ENCODE measurements around the gene PTPRM.

PTPRM gene

DNA sequence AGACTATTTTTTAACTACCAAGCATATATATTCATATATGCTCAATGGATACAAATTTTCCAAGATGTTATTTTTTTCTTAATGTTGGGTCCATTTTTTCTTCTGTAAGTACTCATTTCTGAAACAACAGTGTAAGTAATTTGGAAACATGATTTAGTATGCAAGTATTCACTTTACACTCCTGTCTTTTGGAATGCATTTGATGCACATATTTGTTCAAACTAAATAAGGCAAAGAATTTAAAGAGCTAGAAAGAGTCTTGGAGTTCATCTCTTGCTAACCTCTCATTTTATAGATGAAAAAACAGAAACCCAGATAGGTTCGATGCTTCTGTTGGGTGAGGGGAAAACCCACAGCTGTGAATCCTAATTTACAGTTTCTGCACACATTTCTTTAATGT, 602.6 kb downstream of the PTPRM start:
- no peak for DNase-seq (ENCODE audit: low spot score)

DNA sequence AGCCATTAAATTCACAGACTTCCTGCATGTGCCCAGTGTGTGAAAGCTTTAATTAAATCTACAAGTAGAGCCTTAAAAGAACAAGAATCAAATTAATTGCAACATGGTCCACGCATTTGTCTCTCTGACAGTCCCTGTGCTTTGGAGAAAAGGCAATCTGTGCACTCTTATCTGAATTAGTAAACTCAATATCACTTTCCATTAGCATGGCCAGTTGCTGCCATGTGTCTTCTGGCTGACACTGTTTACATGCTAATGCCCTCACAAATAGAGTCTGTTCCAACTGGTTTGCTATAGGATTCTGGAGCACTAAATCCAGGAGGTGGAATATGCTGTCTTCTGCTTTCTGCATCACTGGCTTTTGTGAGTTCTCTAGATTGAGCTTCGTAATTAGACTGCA, 607.7 kb downstream of the PTPRM start:
- DNase-seq (ENCODE audit: low spot score), result no peak

DNA sequence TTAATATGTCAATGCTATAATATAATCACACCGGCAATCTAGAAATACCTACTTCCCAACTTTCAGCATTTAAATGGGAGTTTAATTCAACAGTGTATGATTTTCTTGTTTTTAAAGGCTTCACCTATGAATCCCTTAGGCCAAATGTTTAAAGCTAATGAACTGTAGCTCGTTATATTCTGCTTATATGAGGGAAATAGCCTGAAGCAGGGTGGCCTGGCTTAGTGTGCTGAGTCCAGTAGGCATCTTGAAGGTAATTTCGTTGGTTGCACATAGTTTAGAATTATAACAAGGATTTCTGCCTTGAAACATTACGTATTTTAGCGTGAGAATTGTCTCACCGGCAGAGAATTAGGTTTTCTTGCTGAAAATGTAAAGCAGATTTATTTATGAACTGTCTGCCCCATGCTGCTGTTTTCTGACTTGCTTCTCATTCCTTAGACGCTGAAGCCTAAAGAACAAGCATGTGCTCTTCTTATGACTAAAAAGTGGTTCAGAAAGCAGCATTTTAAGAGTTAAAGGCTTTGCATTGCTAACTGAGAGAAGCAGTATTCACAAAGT, 608.5 kb downstream of the PTPRM start:
- no peak for DNase-seq (ENCODE audit: low spot score)

DNA sequence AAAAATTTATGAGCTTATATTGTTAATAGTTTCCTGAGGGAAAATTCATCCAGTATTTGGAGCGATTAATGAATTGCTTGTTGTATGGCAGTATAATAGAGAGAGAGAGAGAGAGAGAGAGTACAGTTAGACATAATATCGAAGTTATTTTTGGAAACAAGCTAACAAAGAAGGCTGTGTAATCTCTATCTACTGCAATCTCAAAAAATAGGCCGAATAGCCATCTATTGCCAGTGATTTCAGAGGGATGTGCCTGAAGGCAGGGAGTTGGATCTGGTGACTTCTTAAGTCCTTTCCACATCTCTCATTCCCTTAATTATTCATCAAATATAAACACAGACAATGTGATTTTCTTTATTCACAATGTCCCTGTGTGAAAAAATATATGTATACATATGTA, 609.0 kb downstream of the PTPRM start:
- DNase-seq (ENCODE audit: low spot score), result no peak

GRCh38 chr18:8176554-8176953, 609.4 kb downstream of the PTPRM start:
- DNase-seq (ENCODE audit: low spot score), result no peak

DNA sequence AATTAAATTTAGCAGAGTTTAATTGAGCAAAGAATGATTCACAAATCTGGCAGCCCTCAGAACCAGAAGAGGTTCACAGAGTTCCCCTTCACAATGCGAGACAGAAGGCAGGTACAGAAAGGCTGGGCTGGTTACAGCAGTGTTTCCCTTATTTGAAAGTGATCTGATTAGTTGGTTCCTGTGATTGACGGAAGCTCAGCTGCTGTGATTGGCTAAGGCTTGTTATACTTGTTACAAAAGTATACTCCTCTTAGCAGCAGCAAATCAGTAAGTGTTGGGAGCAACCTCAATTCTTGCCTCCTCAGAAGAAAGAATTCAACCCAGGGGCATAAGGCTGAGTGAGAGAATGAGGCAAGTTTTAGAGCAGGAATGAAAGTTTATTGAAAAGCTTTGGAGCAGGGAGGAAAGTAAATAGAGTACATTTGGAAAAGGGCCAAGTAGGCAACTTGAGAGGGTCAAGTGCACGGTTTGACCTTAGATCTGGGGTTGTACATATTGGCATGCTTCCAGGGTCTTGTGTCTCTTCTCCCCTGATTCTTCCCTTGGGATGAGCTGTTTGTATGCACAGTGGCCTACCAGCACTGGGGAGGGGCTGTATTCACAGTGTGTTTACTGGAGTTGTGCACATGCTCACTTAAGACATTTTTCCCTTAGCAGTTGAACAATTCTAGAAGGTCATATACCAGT, 610.4 kb downstream of the PTPRM start:
- no peak for DNase-seq (ENCODE audit: low spot score)

DNA sequence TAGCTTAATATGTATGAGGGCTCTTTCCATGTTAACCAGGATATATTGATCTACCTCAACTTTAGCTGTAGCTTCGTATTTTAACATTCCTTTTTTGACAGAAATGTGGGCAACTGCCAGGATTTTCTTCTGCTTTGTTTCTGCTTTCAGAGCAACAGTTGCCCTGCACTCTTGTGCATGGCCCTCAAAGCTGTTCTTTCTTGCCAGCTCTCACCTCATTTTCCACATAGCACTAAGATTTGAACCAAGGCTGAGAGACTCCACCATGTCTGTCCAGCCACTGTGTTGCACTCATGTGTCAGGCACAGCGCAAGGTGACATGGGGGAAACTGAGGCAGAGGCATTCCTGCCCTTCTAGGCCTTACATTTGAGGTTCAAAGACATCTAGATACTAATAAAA, 619.3 kb downstream of the PTPRM start:
- no peak for DNase-seq (ENCODE audit: low spot score)

GRCh38 chr18:8188184-8188583, 621.1 kb downstream of the PTPRM start:
- DNase-seq (ENCODE audit: low spot score), result no peak

- DNase-seq (ENCODE audit: low spot score), result no peak
These were observed 623.9 kb downstream of the PTPRM start for GRCh38 chr18:8190980-8191379.

DNA sequence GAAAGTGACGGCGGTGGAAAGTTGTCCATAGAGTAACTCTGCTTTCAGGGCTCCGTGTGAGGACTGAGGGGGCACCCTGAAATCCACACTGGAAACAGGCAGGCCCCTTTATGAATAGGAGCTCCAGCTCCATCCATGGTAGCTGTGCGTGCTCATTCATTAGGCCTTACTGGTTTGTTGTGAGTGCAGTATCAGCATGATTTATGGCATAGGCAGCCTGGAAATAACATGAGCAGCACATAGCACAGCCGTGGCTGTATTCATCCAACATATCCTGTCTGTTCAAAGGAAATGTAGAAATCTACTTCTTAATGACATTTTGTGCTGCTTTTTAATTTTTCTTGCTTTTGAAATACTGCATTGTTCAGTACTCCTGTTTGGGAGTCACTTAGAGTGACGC, 627.3 kb downstream of the PTPRM start:
- no peak for DNase-seq (ENCODE audit: low spot score)

DNA sequence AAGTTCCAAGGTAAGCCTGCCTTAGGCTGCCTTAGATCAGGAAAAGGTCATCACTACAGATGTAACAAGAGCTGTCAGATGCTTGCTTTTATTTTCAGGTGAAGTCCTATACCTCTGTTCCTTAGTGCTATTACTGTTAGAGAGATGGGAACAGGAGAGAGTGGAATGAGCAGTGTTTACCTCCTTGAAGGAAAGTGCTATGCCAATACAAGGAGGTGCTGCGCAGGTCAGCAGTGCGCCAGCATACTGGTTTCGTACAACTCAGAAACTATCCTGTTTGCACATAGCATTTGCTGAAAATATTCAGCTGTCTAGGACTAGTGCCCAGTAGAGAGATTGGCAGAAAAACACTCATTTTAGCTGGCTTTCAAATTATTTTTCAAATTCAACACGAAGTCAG, 629.1 kb downstream of the PTPRM start:
- no peak for DNase-seq (ENCODE audit: low spot score)

GRCh38 chr18:8197499-8197898, 630.4 kb downstream of the PTPRM start:
- DNase-seq (ENCODE audit: low spot score), result no peak

GRCh38 chr18:8207996-8208395, 640.9 kb downstream of the PTPRM start:
- no peak for DNase-seq (ENCODE audit: low spot score)

DNA sequence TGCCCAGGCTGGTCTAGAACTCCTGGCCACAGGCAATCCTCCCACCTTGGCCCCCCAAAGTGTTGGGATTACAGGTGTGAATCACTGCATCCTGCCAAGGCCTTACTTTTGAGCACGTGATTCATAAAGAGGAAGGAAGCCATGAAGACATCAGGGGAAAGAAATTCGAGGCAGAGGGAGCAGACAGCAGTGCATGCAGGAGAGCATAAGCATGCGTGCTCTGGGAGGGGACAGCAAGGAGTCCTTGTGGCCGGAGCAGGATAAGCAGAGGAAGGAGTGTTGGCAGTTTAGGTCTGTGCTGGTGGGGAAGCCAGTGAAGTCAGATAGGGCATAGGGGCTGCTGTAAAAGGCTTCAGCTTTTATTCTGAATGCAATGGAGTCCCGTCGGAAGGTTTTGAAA, 641.6 kb downstream of the PTPRM start:
- no peak for DNase-seq (ENCODE audit: low spot score)

- DNase-seq (ENCODE audit: low spot score), result no peak
These were observed 646.0 kb downstream of the PTPRM start for GRCh38 chr18:8212896-8213780.

GRCh38 chr18:8215741-8216140, 648.6 kb downstream of the PTPRM start:
- DNase-seq (ENCODE audit: low spot score), result no peak

GRCh38 chr18:8217051-8217564, 650.0 kb downstream of the PTPRM start:
- no peak for DNase-seq (ENCODE audit: low spot score)

- no peak for DNase-seq (ENCODE audit: low spot score)
These were observed 651.1 kb downstream of the PTPRM start for GRCh38 chr18:8218197-8218596.

DNA sequence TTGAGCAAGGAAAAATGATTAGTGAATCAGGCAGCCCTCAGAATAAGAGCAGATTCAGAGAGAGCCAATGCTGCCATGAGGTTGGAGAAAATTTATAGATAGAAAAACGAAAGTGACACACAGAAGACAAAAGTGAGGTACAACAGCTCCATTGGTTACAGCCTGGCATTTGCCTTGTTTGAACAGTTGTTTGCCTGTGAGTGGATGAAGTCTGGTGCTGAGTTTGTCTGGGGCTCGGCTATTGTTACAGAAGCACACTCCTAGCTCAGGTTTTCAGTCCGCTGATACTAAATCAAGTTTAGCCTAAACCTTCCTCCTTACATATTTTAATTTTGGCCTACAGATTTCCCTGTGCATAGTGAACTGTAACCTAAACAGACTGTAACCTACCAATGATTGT, 654.3 kb downstream of the PTPRM start:
- no peak for DNase-seq (ENCODE audit: low spot score)

- no peak for DNase-seq (ENCODE audit: low spot score)
These were observed 657.5 kb downstream of the PTPRM start for GRCh38 chr18:8224576-8224975.

GRCh38 chr18:8229040-8229439, 661.9 kb downstream of the PTPRM start:
- no peak for DNase-seq (ENCODE audit: low spot score)

DNA sequence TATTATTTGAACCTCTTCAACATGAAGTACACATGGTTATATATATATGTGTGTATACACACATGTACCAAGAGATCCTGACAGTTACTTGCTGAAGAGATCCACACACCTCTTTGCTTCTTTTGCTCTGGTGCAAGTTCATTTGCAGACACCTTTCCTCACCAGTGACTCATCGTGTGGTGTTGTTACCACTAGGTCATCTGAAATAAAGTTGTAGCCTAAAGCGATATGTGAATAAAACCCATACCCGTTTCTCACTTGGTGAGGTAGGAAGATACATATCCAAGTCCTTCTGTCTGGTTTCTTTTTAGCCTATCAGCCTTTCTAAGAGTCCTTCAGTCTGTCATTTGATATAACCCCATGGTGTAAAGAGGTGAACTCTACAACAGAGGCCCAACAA, 662.7 kb downstream of the PTPRM start:
- no peak for DNase-seq (ENCODE audit: low spot score)

DNA sequence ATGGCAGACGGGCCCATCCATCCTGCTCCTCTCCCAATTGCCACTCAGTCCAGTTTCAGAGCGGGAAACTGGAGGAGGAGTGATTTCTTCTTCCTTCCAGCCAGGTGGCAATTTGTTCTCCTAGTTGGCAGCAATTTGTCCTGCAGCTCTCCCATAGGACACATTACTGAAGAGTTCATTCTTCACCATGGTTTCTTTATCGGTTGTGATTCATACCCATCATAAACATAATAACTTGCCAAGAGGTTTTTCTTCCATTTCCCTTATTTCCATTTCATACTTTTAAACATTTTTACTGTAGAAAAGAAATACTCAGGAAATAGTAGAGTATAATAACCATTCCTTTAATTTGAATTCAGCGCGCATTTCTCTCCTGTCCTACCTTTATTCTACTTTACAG, 664.2 kb downstream of the PTPRM start:
- DNase-seq (ENCODE audit: low spot score), result no peak
